ENCODE results near the gene ZNF185.

Gene ZNF185

GRCh38 chrX:152926279-152926678 is 28.4 kb downstream of the ZNF185 start:
- TF ChIP-seq CTCF (IDR thresholded peaks at IDR 0.05; ENCODE audit: low read depth, low read length, missing control alignments), result peak; percentile 59
- H3K4me3 ChIP-seq (ENCODE audit: low read depth, low read length), result no peak overlapping the region
- DNase-seq (ENCODE audit: low read depth), result peak; percentile 62
- in situ Hi-C loops (cut with HindIII; ENCODE audit: low sequenced_read_pairs), result loop anchor here (5.0 kb wide), 1 partner anchor 44 kb away; no protein-coding TSS in a partner anchor

- H3K4me3 ChIP-seq (ENCODE audit: low read depth, low read length), result no peak overlapping the region
- TF ChIP-seq CTCF (IDR thresholded peaks at IDR 0.05; ENCODE audit: low read depth, low read length, missing control alignments), result no peak
- no peak for DNase-seq (ENCODE audit: low read depth)
- in situ Hi-C loops (cut with HindIII; ENCODE audit: low sequenced_read_pairs), result loop anchor here (5.0 kb wide), 1 partner anchor 45 kb away; no protein-coding TSS in a partner anchor
Measured at GRCh38 chrX:152926923-152927322, 29.1 kb downstream of the ZNF185 start.

GRCh38 chrX:152927858-152928760 is 30.2 kb downstream of the ZNF185 start:
- in situ Hi-C loops (cut with HindIII; ENCODE audit: low sequenced_read_pairs), result loop anchor here (5.0 kb wide), 1 partner anchor 46 kb away; no protein-coding TSS in a partner anchor
- no peak overlapping the region for H3K4me3 ChIP-seq (ENCODE audit: low read depth, low read length)
- no peak for DNase-seq (ENCODE audit: low read depth)
- no peak for TF ChIP-seq CTCF (IDR thresholded peaks at IDR 0.05; ENCODE audit: low read depth, low read length, missing control alignments)

GRCh38 chrX:152928761-152929400 is 31.0 kb downstream of the ZNF185 start:
- in situ Hi-C loops (cut with HindIII; ENCODE audit: low sequenced_read_pairs), result loop anchor here (5.0 kb wide), 1 partner anchor 47 kb away; no protein-coding TSS in a partner anchor
- TF ChIP-seq CTCF (IDR thresholded peaks at IDR 0.05; ENCODE audit: low read depth, low read length, missing control alignments), result no peak
- no peak for DNase-seq (ENCODE audit: low read depth)
- no peak overlapping the region for H3K4me3 ChIP-seq (ENCODE audit: low read depth, low read length)

- in situ Hi-C loops (cut with HindIII; ENCODE audit: low sequenced_read_pairs), result loop anchor here (5.0 kb wide), 1 partner anchor 48 kb away; no protein-coding TSS in a partner anchor
- no peak overlapping the region for H3K4me3 ChIP-seq (ENCODE audit: low read depth, low read length)
- no peak for DNase-seq (ENCODE audit: low read depth)
- no peak for TF ChIP-seq CTCF (IDR thresholded peaks at IDR 0.05; ENCODE audit: low read depth, low read length, missing control alignments)
Measured at GRCh38 chrX:152929898-152930297, 32.0 kb downstream of the ZNF185 start.

GRCh38 chrX:152930516-152930915 is 32.6 kb downstream of the ZNF185 start:
- no peak for TF ChIP-seq CTCF (IDR thresholded peaks at IDR 0.05; ENCODE audit: low read depth, low read length, missing control alignments)
- no peak for DNase-seq (ENCODE audit: low read depth)
- H3K4me3 ChIP-seq (ENCODE audit: low read depth, low read length), result no peak overlapping the region
- in situ Hi-C loops (cut with HindIII; ENCODE audit: low sequenced_read_pairs), result no loop called here

Measured in astrocyte of the cerebellum (primary cell).